HepG2 (cell line): ENCODE results near the gene SPPL3.

Experiments used
- BRCA1 ChIP-seq: sonication (generic); formaldehyde crosslinking; IDR thresholded peaks from 2 replicates; pipeline ENCODE4 v1.4.0; 2020; ENCODE audit warnings: missing genetic modification reagents
- HCFC1 ChIP-seq: fragments of 150-350 bp; IDR thresholded peaks from 2 replicates; pipeline ENCODE4 v1.6.1; 2014; ENCODE audit warnings: low read depth, low read length
- JUND ChIP-seq: sonication (generic); formaldehyde crosslinking; IDR thresholded peaks from 2 replicates; pipeline ENCODE4 v1.8.0; 2022; ENCODE audit warnings: mild to moderate bottlenecking, missing genetic modification reagents
- PAX8 ChIP-seq: sonication (generic); formaldehyde crosslinking; IDR thresholded peaks from 2 replicates; pipeline ENCODE4 v1.8.0; 2022; ENCODE audit warnings: mild to moderate bottlenecking, missing genetic modification reagents, borderline replicate concordance
- REL ChIP-seq: sonication (generic); formaldehyde crosslinking; conservative IDR thresholded peaks from 2 replicates; pipeline ENCODE4 v1.8.0; 2022; ENCODE audit warnings: mild to moderate bottlenecking, missing genetic modification reagents, moderate library complexity
- THYN1 ChIP-seq: sonication (generic); formaldehyde crosslinking; IDR thresholded peaks from 2 replicates; pipeline ENCODE4 v1.8.1; 2023; ENCODE audit warnings: low read depth, mild to moderate bottlenecking, moderate library complexity, missing genetic modification reagents, borderline replicate concordance
- ZNF607 ChIP-seq: sonication (generic); formaldehyde crosslinking; IDR thresholded peaks from 2 replicates; pipeline ENCODE4 v1.5.1; 2020; ENCODE audit warnings: missing genetic modification reagents, mild to moderate bottlenecking, borderline replicate concordance
- ZNF720 ChIP-seq: sonication (generic); formaldehyde crosslinking; IDR thresholded peaks from 2 replicates; pipeline ENCODE4 v1.4.0; 2020; ENCODE audit warnings: missing genetic modification reagents
- TF ChIP-seq, protein P1 (sequence below), 2 experiments: fragments of 450-650 bp in 1 of 2; sonication (generic) in 1 of 2; formaldehyde crosslinking in 1 of 2; IDR thresholded peaks; 2 replicates each; pipeline versions ENCODE4 v1.6.1 to v1.8.0; 2016 to 2022; ENCODE audit warnings: antibody characterized with exemption in 1 of 2, mild to moderate bottlenecking in 1 of 2, missing genetic modification reagents in 1 of 2
- TF ChIP-seq, protein P2 (sequence below): sonication (generic); formaldehyde crosslinking; IDR thresholded peaks from 2 replicates; pipeline ENCODE4 v1.4.0; 2020; ENCODE audit warnings: missing genetic modification reagents
- TF ChIP-seq, protein P3 (sequence below): sonication (generic); formaldehyde crosslinking; IDR thresholded peaks from 2 replicates; pipeline ENCODE4 v1.5.0; 2020; ENCODE audit warnings: mild to moderate bottlenecking, missing genetic modification reagents, moderate library complexity

DNA sequence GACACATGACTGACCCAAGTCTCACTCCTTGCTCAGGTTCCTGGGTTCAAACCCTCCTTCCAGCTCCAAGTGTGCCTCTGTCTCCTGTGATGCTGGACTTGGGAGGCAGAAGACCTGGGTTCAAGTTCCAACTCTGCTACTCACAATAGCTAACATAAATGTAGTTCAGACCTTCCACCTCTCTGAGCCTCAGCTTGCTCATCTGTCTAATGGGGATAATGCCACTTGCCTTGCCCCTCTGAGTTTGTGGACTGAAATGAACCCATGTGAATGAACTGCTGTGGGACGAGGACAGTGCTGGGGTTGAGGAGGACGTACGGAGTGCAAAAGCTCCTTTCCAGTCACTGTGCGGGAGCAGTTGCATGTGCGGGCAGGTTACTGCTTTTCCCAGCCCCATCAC lies 137.6 kb downstream of the SPPL3 start:
- TF ChIP-seq JUND (CRISPR knock-in tag) (no peak), ZNF720 (CRISPR knock-in tag) (no peak), ZNF607 (CRISPR knock-in tag) (no peak), HCFC1 (no peak), BRCA1 (CRISPR knock-in tag) (no peak), THYN1 (no peak), REL (CRISPR knock-in tag) (no peak), PAX8 (no peak)
- TF ChIP-seq, protein P1, sequence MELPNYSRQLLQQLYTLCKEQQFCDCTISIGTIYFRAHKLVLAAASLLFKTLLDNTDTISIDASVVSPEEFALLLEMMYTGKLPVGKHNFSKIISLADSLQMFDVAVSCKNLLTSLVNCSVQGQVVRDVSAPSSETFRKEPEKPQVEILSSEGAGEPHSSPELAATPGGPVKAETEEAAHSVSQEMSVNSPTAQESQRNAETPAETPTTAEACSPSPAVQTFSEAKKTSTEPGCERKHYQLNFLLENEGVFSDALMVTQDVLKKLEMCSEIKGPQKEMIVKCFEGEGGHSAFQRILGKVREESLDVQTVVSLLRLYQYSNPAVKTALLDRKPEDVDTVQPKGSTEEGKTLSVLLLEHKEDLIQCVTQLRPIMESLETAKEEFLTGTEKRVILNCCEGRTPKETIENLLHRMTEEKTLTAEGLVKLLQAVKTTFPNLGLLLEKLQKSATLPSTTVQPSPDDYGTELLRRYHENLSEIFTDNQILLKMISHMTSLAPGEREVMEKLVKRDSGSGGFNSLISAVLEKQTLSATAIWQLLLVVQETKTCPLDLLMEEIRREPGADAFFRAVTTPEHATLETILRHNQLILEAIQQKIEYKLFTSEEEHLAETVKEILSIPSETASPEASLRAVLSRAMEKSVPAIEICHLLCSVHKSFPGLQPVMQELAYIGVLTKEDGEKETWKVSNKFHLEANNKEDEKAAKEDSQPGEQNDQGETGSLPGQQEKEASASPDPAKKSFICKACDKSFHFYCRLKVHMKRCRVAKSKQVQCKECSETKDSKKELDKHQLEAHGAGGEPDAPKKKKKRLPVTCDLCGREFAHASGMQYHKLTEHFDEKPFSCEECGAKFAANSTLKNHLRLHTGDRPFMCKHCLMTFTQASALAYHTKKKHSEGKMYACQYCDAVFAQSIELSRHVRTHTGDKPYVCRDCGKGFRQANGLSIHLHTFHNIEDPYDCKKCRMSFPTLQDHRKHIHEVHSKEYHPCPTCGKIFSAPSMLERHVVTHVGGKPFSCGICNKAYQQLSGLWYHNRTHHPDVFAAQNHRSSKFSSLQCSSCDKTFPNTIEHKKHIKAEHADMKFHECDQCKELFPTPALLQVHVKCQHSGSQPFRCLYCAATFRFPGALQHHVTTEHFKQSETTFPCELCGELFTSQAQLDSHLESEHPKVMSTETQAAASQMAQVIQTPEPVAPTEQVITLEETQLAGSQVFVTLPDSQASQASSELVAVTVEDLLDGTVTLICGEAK (IDR thresholded peaks at IDR 0.05): no peak
- TF ChIP-seq, protein P1 (CRISPR knock-in tag; IDR thresholded peaks at IDR 0.05): no peak
- TF ChIP-seq, protein P2, sequence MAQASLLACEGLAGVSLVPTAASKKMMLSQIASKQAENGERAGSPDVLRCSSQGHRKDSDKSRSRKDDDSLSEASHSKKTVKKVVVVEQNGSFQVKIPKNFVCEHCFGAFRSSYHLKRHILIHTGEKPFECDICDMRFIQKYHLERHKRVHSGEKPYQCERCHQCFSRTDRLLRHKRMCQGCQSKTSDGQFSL (CRISPR knock-in tag): no peak
- TF ChIP-seq, protein P3, sequence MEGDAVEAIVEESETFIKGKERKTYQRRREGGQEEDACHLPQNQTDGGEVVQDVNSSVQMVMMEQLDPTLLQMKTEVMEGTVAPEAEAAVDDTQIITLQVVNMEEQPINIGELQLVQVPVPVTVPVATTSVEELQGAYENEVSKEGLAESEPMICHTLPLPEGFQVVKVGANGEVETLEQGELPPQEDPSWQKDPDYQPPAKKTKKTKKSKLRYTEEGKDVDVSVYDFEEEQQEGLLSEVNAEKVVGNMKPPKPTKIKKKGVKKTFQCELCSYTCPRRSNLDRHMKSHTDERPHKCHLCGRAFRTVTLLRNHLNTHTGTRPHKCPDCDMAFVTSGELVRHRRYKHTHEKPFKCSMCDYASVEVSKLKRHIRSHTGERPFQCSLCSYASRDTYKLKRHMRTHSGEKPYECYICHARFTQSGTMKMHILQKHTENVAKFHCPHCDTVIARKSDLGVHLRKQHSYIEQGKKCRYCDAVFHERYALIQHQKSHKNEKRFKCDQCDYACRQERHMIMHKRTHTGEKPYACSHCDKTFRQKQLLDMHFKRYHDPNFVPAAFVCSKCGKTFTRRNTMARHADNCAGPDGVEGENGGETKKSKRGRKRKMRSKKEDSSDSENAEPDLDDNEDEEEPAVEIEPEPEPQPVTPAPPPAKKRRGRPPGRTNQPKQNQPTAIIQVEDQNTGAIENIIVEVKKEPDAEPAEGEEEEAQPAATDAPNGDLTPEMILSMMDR (CRISPR knock-in tag): no peak
